ENCODE results near the gene MPHOSPH9. TPM values are rescaled to one million over a fixed set of nuclear protein-coding genes. Genes with fewer than 3 reads are reported as not detected.

MPHOSPH9 gene
- total and polyA plus RNA-seq, 2 of the 13 experiments (the other 11 are each of a cell fraction or from before 2014, with no cell fraction given) = 20.3 to 63.4 TPM

GRCh38 chr12:123232807-123233504, at the start of gene MPHOSPH9, which contains the start of gene MTRFR (continued):
- TF ChIP-seq ZBTB37 (CRISPR knock-in tag; IDR thresholded peaks at IDR 0.05) (no peak), ZBTB46 (CRISPR knock-in tag; IDR thresholded peaks at IDR 0.05; ENCODE audit: borderline replicate concordance) (no peak), FOXP4 (CRISPR knock-in tag; IDR thresholded peaks at IDR 0.05) (peak; percentile 63; the same call in 1 of the 2 replicates), KAT8 (CRISPR knock-in tag; IDR thresholded peaks at IDR 0.05) (peak; percentile 84), ARID2 (CRISPR knock-in tag; IDR thresholded peaks at IDR 0.05; ENCODE audit: borderline replicate concordance) (no peak), CBFB (CRISPR knock-in tag; IDR thresholded peaks at IDR 0.05) (peak; percentile 48; the same call in 1 of the 2 replicates), EEA1 (CRISPR knock-in tag; IDR thresholded peaks at IDR 0.05; ENCODE audit: borderline replicate concordance) (peak; percentile 92; the same call in 1 of the 2 replicates), ZNF773 (CRISPR knock-in tag; IDR thresholded peaks at IDR 0.05; ENCODE audit: borderline replicate concordance) (peak; percentile 81; the same call in 1 of the 2 replicates), FUBP1 (CRISPR knock-in tag; IDR thresholded peaks at IDR 0.05; ENCODE audit: borderline replicate concordance) (no peak), MIER2 (CRISPR knock-in tag; IDR thresholded peaks at IDR 0.05) (no peak; the same call in 1 of the 2 replicates), HNRNPL (IDR thresholded peaks at IDR 0.05; ENCODE audit: low read depth, low read length) (peak; percentile 77; the same call in 1 of the 2 replicates), XRCC5 (optimal IDR thresholded peaks at IDR 0.05; ENCODE audit: low read length) (no peak), FOXJ3 (CRISPR knock-in tag; IDR thresholded peaks at IDR 0.05; ENCODE audit: borderline replicate concordance) (0 out of 2 replicates have a peak, but pooled peaks have one; percentile 31), ZNF343 (CRISPR knock-in tag; IDR thresholded peaks at IDR 0.05) (no peak; the same call in 1 of the 2 replicates), DMAP1 (CRISPR knock-in tag; IDR thresholded peaks at IDR 0.05) (peak; percentile 98), THAP8 (CRISPR knock-in tag; IDR thresholded peaks at IDR 0.05; ENCODE audit: borderline replicate concordance) (peak; percentile 87; the same call in 1 of the 2 replicates), PRMT3 (CRISPR knock-in tag; IDR thresholded peaks at IDR 0.05; ENCODE audit: borderline replicate concordance, low read depth) (no peak), ZNF567 (CRISPR knock-in tag; IDR thresholded peaks at IDR 0.05; ENCODE audit: borderline replicate concordance) (peak; percentile 75; the same call in 1 of the 2 replicates), YY1 (IDR thresholded peaks at IDR 0.05; ENCODE audit: insufficient read depth, insufficient replicate concordance, low read depth, low read length) (peak; percentile 66)
